HEK293 (cell line): ENCODE data around the gene RIC8A.

Experiments
- CTCF ChIA-PET: fragments of 350-600 bp; formaldehyde crosslinking; extraction: SDS; loops from one replicate; lab custom pipeline; 2021; ENCODE audit warnings: antibody characterized with exemption; lab: Yijun Ruan, JAX
- POLR2A ChIA-PET: fragments of 300-600 bp; formaldehyde crosslinking; extraction: SDS; loops from one replicate; lab custom pipeline; 2020; ENCODE audit warnings: antibody characterized with exemption, inconsistent platforms; lab: Yijun Ruan, JAX
- H3K27ac ChIP-seq: fragments of 200-500 bp; sonication (Bioruptor generic); 2 replicates; pipeline ENCODE4 v1.5.1; 2014; ENCODE audit warnings: low read depth, low read length, control low read depth, inconsistent platforms; ENCODE audit errors: extremely low read depth
- H3K36me3 ChIP-seq, 2 experiments: fragments of 200-500 bp in 1 of 2; sonication (Bioruptor generic) in 1 of 2; 1 replicate in 1 of 2; 2 replicates in 1 of 2; pipeline ENCODE4 v1.5.1; 2014 to 2017; ENCODE audit warnings: inconsistent platforms in 2 of 2, low read length in 2 of 2; ENCODE audit not compliant: control insufficient read depth in 2 of 2, insufficient read depth in 1 of 2
- H3K4me1 ChIP-seq: fragments of 200-500 bp; sonication (Bioruptor generic); 2 replicates; pipeline ENCODE4 v1.5.1; 2014; ENCODE audit warnings: mild to moderate bottlenecking, low read length, inconsistent platforms; ENCODE audit not compliant: control insufficient read depth, insufficient read depth
- H3K4me3 ChIP-seq: 2 replicates; pipeline ENCODE4 v1.5.1; 2011; ENCODE audit warnings: low read depth, mild to moderate bottlenecking, control low read depth, low read length, moderate library complexity
- H3K9me3 ChIP-seq: fragments of 200-500 bp; sonication (Bioruptor generic); 2 replicates; pipeline ENCODE4 v1.5.1; 2014; ENCODE audit warnings: low read depth, low read length, inconsistent platforms; ENCODE audit not compliant: control insufficient read depth, insufficient read depth
- GLI4 ChIP-seq: fragments of 450-650 bp; formaldehyde crosslinking; IDR thresholded peaks from 2 replicates; pipeline ENCODE4 v1.5.1; 2016; ENCODE audit warnings: missing biosample characterization, missing genetic modification characterization
- IKZF3 ChIP-seq: fragments of 450-650 bp; IDR thresholded peaks from 2 replicates; pipeline ENCODE4 v1.5.0; 2018; ENCODE audit warnings: missing biosample characterization, mild to moderate bottlenecking, missing genetic modification characterization, moderate library complexity
- MZF1 ChIP-seq: fragments of 450-650 bp; formaldehyde crosslinking; IDR thresholded peaks from 2 replicates; pipeline ENCODE4 v1.5.1; 2017; ENCODE audit warnings: missing biosample characterization, missing genetic modification characterization, borderline replicate concordance
- PRDM10 ChIP-seq: fragments of 450-650 bp; formaldehyde crosslinking; IDR thresholded peaks from 2 replicates; pipeline ENCODE4 v1.5.1; 2016; ENCODE audit warnings: missing biosample characterization, missing genetic modification characterization
- RBAK ChIP-seq: fragments of 450-650 bp; formaldehyde crosslinking; IDR thresholded peaks from 2 replicates; pipeline ENCODE4 v1.5.1; 2016; ENCODE audit warnings: missing biosample characterization, missing genetic modification characterization
- SP2 ChIP-seq: fragments of 450-650 bp; formaldehyde crosslinking; IDR thresholded peaks from 2 replicates; pipeline ENCODE4 v1.5.1; 2016; ENCODE audit warnings: missing biosample characterization, missing genetic modification characterization
- WT1 ChIP-seq: fragments of 450-650 bp; formaldehyde crosslinking; IDR thresholded peaks from 2 replicates; pipeline ENCODE4 v1.5.1; 2016; ENCODE audit warnings: missing biosample characterization, missing genetic modification characterization
- YY2 ChIP-seq: fragments of 450-650 bp; formaldehyde crosslinking; IDR thresholded peaks from 2 replicates; pipeline ENCODE4 v1.5.1; 2016; ENCODE audit warnings: missing biosample characterization, missing genetic modification characterization
- ZFHX2 ChIP-seq: fragments of 450-650 bp; formaldehyde crosslinking; conservative IDR thresholded peaks from 2 replicates; pipeline ENCODE4 v1.5.1; 2016; ENCODE audit warnings: missing biosample characterization, missing genetic modification characterization
- ZNF174 ChIP-seq: fragments of 450-650 bp; formaldehyde crosslinking; IDR thresholded peaks from 2 replicates; pipeline ENCODE4 v1.5.0; 2017; ENCODE audit warnings: missing biosample characterization, mild to moderate bottlenecking, missing genetic modification characterization
- ZNF211 ChIP-seq: fragments of 450-650 bp; formaldehyde crosslinking; IDR thresholded peaks from 2 replicates; pipeline ENCODE4 v1.5.1; 2016; ENCODE audit warnings: low read depth, missing biosample characterization, missing genetic modification characterization
- ZNF23 ChIP-seq: fragments of 450-650 bp; formaldehyde crosslinking; IDR thresholded peaks from 2 replicates; pipeline ENCODE4 v1.5.1; 2016; ENCODE audit warnings: missing biosample characterization, missing genetic modification characterization, borderline replicate concordance
- ZNF274 ChIP-seq, 2 experiments: fragments of 200-500 bp in 1 of 2; fragments of 450-650 bp in 1 of 2; sonication (Bioruptor generic) in 1 of 2; formaldehyde crosslinking in 1 of 2; IDR thresholded peaks; 2 replicates each; pipeline versions ENCODE4 v1.5.1 to v1.6.1; 2014 to 2016; ENCODE audit warnings: borderline replicate concordance in 1 of 2, inconsistent platforms in 1 of 2, low read length in 1 of 2, missing biosample characterization in 1 of 2, missing genetic modification characterization in 1 of 2
- ZNF324 ChIP-seq: fragments of 450-650 bp; formaldehyde crosslinking; IDR thresholded peaks from 2 replicates; pipeline ENCODE4 v1.5.1; 2016; ENCODE audit warnings: missing biosample characterization, missing genetic modification characterization
- ZNF514 ChIP-seq: fragments of 450-650 bp; formaldehyde crosslinking; IDR thresholded peaks from 2 replicates; pipeline ENCODE4 v1.5.1; 2016; ENCODE audit warnings: missing biosample characterization, missing genetic modification characterization
- ZNF561 ChIP-seq: fragments of 450-650 bp; IDR thresholded peaks from 2 replicates; pipeline ENCODE4 v1.5.1; 2018; ENCODE audit warnings: missing biosample characterization, missing genetic modification characterization, borderline replicate concordance
- ZNF76 ChIP-seq: fragments of 450-650 bp; formaldehyde crosslinking; IDR thresholded peaks from 2 replicates; pipeline ENCODE4; 2016; ENCODE audit warnings: low read depth, missing biosample characterization, missing genetic modification characterization, borderline replicate concordance
- ZSCAN23 ChIP-seq: fragments of 450-650 bp; formaldehyde crosslinking; IDR thresholded peaks from 2 replicates; pipeline ENCODE4 v1.5.1; 2016; ENCODE audit warnings: missing biosample characterization, missing genetic modification characterization
- ZXDB ChIP-seq: fragments of 450-650 bp; formaldehyde crosslinking; IDR thresholded peaks from 2 replicates; pipeline ENCODE4 v1.5.1; 2016; ENCODE audit warnings: missing biosample characterization, missing genetic modification characterization
- TF ChIP-seq, protein P1 (sequence below): fragments of 450-650 bp; formaldehyde crosslinking; IDR thresholded peaks from 2 replicates; pipeline ENCODE4 v1.5.1; 2016; ENCODE audit warnings: missing biosample characterization, missing genetic modification characterization, borderline replicate concordance
- TF ChIP-seq, protein P2 (sequence below): fragments of 450-650 bp; formaldehyde crosslinking; IDR thresholded peaks from 2 replicates; pipeline ENCODE4 v1.5.0; 2017; ENCODE audit warnings: missing biosample characterization, missing genetic modification characterization, borderline replicate concordance
- TF ChIP-seq, protein P3 (sequence below): fragments of 450-650 bp; formaldehyde crosslinking; conservative IDR thresholded peaks from 2 replicates; pipeline ENCODE4 v1.5.1; 2016; ENCODE audit warnings: low read depth, missing biosample characterization, missing genetic modification characterization

Gene RIC8A

GRCh38 chr11:235609-235996 lies 28.1 kb downstream of the RIC8A start:
- POLR2A ChIA-PET = interaction anchor here (1.3 to 1.8 kb wide), 2 partner anchors 27 to 29 kb away, joined by 4 to 16 read pairs; partner anchors contain the start of genes BET1L and RIC8A
- no peaks in the 10 kb centered on the region for H3K9me3 ChIP-seq
- no peak overlapping the region; the same call in 1 of the 2 replicates for H3K27ac ChIP-seq
- peak overlapping the region; percentile 74 for H3K4me3 ChIP-seq
- peaks cover 0 to 26% of the 10 kb centered on the region in 2 experiments; a peak in 1 of 3 replicates for H3K36me3 ChIP-seq
- no peaks in the 10 kb centered on the region for H3K4me1 ChIP-seq
- CTCF ChIA-PET = interaction anchor here (0.6 kb wide), 1 partner anchor 124 kb away, joined by 3 read pairs; no protein-coding TSS in a partner anchor
- TF ChIP-seq ZNF23 (no peak), ZNF514 (tag by site-specific recombination) (no peak), ZNF561 (tag by site-specific recombination) (no peak), GLI4 (tag by site-specific recombination) (no peak), ZXDB (tag by site-specific recombination) (no peak), ZSCAN23 (no peak), ZNF174 (tag by site-specific recombination) (no peak), ZFHX2 (tag by site-specific recombination) (peak; percentile 36; the same call in 1 of the 2 replicates), ZNF211 (tag by site-specific recombination) (no peak), IKZF3 (tag by site-specific recombination) (no peak), ZNF324 (no peak), WT1 (tag by site-specific recombination) (peak; percentile 61), SP2 (no peak), RBAK (tag by site-specific recombination) (no peak), ZNF76 (no peak), YY2 (tag by site-specific recombination) (no peak), PRDM10 (tag by site-specific recombination) (peak; percentile 74), ZNF274 (IDR thresholded peaks at IDR 0.05; ENCODE audit: low read length) (no peak), ZNF274 (tag by site-specific recombination; IDR thresholded peaks at IDR 0.05; ENCODE audit: borderline replicate concordance) (no peak), MZF1 (no peak)
- TF ChIP-seq, protein P1, sequence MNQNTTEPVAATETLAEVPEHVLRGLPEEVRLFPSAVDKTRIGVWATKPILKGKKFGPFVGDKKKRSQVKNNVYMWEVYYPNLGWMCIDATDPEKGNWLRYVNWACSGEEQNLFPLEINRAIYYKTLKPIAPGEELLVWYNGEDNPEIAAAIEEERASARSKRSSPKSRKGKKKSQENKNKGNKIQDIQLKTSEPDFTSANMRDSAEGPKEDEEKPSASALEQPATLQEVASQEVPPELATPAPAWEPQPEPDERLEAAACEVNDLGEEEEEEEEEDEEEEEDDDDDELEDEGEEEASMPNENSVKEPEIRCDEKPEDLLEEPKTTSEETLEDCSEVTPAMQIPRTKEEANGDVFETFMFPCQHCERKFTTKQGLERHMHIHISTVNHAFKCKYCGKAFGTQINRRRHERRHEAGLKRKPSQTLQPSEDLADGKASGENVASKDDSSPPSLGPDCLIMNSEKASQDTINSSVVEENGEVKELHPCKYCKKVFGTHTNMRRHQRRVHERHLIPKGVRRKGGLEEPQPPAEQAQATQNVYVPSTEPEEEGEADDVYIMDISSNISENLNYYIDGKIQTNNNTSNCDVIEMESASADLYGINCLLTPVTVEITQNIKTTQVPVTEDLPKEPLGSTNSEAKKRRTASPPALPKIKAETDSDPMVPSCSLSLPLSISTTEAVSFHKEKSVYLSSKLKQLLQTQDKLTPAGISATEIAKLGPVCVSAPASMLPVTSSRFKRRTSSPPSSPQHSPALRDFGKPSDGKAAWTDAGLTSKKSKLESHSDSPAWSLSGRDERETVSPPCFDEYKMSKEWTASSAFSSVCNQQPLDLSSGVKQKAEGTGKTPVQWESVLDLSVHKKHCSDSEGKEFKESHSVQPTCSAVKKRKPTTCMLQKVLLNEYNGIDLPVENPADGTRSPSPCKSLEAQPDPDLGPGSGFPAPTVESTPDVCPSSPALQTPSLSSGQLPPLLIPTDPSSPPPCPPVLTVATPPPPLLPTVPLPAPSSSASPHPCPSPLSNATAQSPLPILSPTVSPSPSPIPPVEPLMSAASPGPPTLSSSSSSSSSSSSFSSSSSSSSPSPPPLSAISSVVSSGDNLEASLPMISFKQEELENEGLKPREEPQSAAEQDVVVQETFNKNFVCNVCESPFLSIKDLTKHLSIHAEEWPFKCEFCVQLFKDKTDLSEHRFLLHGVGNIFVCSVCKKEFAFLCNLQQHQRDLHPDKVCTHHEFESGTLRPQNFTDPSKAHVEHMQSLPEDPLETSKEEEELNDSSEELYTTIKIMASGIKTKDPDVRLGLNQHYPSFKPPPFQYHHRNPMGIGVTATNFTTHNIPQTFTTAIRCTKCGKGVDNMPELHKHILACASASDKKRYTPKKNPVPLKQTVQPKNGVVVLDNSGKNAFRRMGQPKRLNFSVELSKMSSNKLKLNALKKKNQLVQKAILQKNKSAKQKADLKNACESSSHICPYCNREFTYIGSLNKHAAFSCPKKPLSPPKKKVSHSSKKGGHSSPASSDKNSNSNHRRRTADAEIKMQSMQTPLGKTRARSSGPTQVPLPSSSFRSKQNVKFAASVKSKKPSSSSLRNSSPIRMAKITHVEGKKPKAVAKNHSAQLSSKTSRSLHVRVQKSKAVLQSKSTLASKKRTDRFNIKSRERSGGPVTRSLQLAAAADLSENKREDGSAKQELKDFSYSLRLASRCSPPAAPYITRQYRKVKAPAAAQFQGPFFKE (tag by site-specific recombination) = no peak
- TF ChIP-seq, protein P2, sequence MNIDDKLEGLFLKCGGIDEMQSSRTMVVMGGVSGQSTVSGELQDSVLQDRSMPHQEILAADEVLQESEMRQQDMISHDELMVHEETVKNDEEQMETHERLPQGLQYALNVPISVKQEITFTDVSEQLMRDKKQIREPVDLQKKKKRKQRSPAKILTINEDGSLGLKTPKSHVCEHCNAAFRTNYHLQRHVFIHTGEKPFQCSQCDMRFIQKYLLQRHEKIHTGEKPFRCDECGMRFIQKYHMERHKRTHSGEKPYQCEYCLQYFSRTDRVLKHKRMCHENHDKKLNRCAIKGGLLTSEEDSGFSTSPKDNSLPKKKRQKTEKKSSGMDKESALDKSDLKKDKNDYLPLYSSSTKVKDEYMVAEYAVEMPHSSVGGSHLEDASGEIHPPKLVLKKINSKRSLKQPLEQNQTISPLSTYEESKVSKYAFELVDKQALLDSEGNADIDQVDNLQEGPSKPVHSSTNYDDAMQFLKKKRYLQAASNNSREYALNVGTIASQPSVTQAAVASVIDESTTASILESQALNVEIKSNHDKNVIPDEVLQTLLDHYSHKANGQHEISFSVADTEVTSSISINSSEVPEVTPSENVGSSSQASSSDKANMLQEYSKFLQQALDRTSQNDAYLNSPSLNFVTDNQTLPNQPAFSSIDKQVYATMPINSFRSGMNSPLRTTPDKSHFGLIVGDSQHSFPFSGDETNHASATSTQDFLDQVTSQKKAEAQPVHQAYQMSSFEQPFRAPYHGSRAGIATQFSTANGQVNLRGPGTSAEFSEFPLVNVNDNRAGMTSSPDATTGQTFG = no peak
- TF ChIP-seq, protein P3, sequence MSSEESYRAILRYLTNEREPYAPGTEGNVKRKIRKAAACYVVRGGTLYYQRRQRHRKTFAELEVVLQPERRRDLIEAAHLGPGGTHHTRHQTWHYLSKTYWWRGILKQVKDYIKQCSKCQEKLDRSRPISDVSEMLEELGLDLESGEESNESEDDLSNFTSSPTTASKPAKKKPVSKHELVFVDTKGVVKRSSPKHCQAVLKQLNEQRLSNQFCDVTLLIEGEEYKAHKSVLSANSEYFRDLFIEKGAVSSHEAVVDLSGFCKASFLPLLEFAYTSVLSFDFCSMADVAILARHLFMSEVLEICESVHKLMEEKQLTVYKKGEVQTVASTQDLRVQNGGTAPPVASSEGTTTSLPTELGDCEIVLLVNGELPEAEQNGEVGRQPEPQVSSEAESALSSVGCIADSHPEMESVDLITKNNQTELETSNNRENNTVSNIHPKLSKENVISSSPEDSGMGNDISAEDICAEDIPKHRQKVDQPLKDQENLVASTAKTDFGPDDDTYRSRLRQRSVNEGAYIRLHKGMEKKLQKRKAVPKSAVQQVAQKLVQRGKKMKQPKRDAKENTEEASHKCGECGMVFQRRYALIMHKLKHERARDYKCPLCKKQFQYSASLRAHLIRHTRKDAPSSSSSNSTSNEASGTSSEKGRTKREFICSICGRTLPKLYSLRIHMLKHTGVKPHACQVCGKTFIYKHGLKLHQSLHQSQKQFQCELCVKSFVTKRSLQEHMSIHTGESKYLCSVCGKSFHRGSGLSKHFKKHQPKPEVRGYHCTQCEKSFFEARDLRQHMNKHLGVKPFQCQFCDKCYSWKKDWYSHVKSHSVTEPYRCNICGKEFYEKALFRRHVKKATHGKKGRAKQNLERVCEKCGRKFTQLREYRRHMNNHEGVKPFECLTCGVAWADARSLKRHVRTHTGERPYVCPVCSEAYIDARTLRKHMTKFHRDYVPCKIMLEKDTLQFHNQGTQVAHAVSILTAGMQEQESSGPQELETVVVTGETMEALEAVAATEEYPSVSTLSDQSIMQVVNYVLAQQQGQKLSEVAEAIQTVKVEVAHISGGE (tag by site-specific recombination) = no peak
